ENCODE results near the gene HCFC1.

GRCh38 chrX:153954558-153955227, 16.9 kb downstream of the HCFC1 start:
- TF ChIP-seq POLR2A (IDR thresholded peaks at IDR 0.05) (no peak), CTCF (IDR thresholded peaks at IDR 0.05) (no peak), POLR2AphosphoS5 (IDR thresholded peaks at IDR 0.05) (no peak), EP300 (IDR thresholded peaks at IDR 0.05) (no peak)
